GM12873 (cell line): ENCODE measurements around the gene KLHL29.

ENCODE experiments used
- TF ChIP-seq, protein P1 (sequence below): IDR thresholded peaks from 2 replicates; pipeline ENCODE4 v1.5.1; 2012; ENCODE audit warnings: low read depth, mild to moderate bottlenecking, moderate library complexity, low read length, control low read depth; ENCODE audit not compliant: insufficient read depth; ENCODE audit errors: missing control alignments

KLHL29 gene

DNA sequence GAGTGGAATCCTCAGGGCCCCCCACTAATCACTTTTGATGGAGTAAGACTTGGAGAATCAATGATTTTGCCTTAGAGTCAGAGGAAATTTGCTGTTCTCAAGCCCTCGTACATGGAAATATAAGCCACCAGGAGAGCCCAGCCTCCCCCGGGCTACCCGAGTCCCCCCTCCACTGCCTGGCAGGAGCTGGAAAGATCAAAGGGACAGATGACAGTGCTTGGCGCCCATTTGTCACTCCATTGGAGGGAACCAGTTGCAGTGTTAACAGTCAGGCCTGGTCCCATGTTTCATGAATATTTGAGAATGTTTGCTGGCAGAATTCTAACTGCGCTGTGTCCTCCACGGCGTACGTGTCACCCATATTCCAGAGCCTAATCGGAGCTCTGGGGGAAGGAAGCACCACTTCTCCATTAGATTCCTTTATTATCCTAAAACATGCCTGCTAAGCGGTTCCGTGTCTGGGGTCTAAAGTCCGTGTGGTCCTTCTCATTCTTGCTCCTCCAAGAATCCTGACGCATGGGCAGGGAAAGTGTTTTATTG, 202.4 kb downstream of the KLHL29 start:
- TF ChIP-seq, protein P1, sequence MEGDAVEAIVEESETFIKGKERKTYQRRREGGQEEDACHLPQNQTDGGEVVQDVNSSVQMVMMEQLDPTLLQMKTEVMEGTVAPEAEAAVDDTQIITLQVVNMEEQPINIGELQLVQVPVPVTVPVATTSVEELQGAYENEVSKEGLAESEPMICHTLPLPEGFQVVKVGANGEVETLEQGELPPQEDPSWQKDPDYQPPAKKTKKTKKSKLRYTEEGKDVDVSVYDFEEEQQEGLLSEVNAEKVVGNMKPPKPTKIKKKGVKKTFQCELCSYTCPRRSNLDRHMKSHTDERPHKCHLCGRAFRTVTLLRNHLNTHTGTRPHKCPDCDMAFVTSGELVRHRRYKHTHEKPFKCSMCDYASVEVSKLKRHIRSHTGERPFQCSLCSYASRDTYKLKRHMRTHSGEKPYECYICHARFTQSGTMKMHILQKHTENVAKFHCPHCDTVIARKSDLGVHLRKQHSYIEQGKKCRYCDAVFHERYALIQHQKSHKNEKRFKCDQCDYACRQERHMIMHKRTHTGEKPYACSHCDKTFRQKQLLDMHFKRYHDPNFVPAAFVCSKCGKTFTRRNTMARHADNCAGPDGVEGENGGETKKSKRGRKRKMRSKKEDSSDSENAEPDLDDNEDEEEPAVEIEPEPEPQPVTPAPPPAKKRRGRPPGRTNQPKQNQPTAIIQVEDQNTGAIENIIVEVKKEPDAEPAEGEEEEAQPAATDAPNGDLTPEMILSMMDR, result no peak

DNA sequence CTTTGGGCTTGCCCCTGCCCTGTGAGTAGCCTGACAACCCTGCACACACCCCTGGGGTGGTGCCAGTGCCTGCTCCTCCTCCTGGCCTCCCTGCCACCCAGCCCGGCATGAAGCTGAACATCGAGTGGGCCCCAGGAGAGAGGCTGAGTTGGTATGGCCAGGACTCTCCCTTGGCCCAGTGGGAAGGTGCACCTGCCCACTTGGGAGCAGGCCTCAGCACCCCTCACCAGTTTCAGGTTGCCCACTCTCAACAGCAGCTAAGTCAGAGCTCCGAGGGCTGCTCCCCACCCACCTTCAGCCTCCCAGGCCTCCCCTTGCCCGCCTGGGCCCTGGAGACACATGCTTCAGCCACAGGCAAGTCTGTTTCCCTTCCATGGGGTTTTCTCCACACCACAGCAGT, 203.1 kb downstream of the KLHL29 start:
- TF ChIP-seq, protein P1, result no peak

DNA sequence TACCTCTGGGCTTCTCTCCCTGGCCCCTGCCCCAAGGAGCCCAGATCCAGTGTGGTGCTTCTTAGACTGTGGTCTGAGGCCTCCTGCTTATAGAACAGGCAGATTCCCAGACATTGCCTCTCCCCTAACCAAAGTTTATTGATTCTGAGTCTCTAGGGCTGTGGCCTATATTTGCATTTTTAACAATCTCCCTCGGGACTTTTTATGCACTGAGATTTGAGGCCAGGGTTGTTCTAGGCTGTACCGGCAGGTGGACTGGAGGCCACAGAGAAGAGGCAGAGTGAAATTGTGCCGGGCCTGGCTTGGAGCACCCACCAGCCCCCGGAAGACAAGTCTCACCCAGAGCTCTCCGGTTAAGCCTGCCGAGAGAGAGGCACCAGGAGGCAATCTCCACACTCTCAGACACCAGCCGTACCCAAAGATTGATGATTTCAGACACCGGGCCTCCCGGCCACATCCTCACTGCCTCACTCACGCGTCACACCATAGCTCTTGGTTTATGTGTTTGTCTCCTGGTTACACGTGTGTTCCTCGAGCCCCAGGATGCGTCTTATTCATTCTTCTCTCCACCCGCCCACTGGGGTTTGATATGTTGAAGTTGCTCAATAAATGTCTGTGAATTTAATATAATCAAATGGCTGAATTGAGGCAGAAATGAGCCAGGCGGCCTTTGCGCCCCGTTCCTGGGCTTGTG, 203.7 kb downstream of the KLHL29 start:
- TF ChIP-seq, protein P1, result no peak

DNA sequence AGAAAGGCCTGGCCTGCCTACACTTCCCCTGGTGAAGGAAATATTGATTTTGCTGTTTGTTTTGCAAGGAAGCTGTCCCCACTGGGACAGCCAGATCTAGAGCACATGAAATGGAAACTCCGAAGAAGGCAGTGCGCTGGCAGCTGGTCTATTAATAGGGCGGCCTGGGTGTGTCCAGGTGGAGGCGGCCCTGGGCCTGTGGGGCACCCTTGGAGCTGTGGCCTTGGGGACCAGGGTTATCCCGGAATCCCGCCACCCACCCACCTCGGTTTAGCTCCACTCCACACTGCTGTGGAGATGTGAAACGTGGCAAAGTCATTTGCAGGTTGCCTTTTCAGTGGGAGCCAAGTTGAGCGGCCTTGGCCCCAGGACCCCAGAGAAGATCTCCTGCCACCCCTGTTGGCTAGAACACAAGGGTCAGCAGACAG, 204.3 kb downstream of the KLHL29 start:
- TF ChIP-seq, protein P1, result no peak

DNA sequence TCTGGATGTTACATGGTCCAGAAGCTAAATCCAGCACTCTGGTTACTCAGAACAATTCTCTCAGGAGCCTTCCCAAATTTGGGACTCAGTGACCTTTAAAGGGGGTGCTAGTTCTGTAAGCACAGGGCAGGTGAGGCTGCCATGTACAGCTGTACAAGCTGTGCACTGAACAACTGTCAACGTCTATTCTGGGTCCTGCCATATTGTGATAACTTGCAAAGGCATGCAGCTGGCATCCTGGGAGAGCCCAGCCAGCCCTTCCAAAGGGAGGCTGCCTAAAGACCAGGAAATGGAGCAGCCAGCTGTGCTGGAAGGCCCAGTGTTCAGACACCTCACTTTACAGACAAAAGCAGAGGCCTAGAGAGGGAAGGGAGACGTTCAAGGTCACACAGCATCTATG, 204.8 kb downstream of the KLHL29 start:
- TF ChIP-seq, protein P1, result no peak

DNA sequence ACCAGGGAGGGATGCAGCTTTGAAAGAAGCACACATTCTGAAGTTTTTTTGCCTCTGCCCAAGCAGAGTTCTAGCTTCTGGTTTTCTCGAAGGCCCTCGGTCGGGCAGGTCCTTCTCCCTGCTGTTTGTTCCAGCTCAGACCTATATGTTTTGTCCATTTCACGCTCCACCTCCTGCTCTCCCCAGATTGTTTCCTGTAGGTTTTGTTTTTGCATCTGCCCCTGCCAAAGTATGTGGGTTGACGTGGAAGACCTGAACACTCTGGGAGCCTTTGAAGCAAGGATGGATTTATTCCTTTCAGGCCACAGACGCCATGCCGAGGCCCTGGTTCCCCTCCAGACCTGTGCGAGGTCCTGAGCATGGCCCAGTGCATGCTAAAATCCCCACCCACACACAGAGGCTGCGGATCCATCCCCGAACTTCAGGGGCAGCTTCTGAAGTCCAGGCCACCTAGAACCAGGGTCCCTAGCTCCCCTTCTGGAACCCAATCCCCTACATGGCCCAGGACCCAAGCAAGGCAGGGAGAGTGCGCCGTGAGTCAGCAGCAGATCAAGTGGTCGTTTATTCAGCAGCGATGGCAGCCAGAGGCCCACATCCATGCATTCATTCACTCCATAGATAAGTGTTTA, 205.4 kb downstream of the KLHL29 start:
- TF ChIP-seq, protein P1, result no peak

DNA sequence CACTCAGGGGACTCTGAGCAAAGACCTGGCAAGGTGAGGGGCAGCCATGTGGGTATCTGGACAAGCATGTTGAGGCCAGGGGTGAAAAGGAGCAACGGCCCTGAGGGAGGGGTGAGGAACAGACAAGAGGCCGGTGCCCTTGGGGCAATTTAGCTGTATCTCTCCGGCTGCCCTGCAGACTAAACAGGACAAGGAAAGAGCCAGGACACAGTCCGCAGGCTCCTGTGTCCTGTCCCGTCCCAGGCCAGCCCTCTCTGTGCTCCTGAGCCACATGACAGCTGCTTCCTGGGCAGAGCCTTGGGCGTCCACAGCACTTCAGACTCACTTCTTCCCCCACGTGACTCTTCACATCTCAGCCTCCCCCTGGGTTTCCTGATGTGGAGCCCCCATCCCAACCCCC, 206.1 kb downstream of the KLHL29 start:
- TF ChIP-seq, protein P1, result no peak
